Measurements from ENCODE around the gene ALG1.
"Not testable (repeated sequence)": the region's sequence is repeated elsewhere in the genome, so short reads cannot be mapped to it uniquely, and the experiment has no call there.

ALG1 gene

DNA sequence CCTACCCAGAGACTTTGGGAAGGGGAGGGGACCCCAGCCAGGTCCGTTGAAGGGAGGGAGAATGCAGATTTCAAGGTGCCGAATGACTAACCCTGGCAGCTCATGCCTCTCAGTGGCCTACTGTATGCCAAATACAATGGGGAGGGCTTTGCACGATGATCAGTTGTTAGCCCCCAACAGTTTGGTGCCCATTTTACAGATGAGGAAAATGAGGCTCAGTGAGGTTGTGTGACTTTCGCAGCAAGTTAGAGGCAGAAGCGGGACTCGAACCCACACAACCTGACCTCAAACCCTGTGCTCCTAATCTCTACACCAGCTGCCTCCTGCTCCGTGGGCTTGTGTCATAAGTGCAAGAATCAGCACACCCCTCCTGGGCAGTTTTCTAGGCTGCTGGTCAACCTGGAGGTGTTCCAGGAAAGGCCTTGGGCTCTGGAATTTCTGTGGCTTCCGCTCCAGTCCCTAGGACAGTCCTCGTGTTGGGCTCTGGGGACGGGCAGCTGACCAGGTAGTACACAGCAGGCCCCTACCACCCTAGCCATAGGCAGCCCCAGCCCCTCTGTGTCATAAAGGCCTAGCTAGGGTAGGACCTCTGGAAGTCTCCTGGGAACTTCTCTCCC, 26.0 kb upstream of the ALG1 start:
- no peak for DNase-seq

DNA sequence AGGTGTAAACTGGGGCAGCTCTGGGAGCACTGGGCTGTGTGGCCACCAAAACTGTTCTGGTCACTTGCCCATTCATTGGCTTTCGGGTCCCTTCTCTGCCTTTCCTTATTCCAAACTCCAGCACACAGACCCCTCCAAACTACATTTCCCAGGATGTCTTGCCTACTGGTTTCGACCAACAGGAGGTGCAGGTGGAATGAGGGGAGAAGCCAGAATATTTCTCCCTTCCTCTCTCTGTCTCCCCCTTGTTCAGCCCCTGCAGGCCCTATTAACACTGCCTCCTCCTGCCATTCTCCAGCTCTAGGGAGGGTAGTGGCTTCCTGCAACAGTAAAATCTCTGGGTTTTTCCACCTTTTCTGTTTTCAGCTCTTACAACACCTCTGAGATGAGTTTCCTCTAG, 24.7 kb upstream of the ALG1 start:
- DNase-seq, result no peak

DNA sequence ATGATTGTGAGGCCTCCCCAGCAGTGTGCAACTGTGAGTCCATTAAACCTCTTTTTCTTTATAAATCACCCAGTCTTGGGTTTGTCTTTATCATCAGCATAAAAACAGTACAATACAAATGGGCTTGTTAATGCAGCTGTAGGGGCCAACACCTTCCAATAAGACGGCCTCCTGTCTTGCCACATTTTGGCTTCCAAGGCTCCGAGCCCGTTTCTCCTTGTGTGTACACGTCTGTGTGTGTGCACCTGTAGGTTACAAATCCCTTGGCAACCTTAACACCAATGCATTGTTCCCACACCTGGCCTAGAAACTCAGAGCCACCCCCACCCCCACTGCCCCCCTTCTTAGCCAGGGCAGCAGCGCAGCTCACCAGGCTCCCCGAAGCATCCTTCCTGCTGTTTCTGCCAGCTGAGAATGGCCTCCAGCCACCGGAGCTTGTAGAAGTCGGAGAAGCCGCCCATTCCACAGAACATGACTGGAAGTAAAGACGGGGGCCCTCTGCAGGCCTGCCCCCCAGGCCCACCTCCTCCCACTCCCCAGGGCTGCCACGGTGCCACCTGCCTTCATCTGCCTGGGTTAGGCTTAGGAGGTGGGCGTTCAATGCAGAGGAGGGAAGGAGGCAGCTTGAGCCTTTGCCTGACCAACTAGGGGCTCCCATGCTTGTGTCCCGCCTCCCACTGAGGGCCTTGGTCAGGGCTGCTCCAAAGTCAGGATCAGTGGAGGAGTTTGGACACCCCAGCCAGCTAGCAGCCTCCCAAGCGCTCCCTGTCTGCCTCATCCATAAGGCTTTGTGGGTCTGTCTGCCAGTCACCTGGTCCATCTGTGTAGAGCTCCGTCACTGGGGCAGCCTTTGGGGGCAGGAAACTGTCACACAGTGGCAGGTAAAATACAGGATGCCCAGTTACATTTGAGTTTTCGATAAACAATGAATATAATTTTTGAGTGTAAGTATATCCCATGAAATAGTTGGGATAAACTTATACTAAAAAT, 16.5 kb upstream of the ALG1 start:
- DNase-seq, result no peak

DNA sequence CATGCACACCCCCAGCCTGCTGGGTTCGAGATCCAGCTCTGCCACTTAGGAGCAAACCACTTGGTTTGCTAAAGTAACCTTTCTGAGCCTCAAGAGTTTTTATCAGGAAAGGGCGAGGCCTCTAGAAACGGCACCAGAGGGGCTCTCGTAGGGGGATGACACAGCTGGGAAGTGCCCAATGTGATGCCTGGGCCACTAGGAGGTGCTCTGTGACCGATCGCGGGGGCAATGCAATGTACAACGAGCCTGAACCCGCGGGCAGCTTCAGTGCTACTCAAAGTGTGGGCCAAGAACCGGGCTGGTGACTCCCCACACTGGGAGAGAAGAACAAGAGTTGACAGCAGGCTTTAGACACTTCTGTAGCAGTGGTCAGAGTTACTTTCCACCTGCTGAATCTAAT, 15.3 kb upstream of the ALG1 start:
- peak; percentile 73 for DNase-seq

DNA sequence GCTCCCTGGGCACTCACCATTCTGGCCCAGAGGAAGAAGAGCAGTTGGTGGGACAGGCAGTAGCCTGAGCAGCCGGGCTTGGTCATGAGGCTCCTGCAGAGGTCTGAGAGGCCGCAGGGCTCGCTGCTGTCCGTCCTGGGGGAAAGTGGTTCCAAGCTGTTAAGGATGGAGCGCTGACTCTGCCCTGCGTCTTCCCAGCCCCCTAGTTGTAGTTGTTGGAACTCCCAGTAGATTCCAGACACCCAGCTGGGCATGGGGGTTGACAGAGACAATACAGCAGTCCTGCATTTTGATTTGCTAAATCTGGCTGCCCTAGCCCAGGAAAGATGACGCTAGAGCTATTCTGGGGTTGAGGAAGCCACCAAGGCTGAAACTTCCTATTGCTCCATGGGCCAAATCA, 13.2 kb upstream of the ALG1 start:
- no peak for DNase-seq

DNA sequence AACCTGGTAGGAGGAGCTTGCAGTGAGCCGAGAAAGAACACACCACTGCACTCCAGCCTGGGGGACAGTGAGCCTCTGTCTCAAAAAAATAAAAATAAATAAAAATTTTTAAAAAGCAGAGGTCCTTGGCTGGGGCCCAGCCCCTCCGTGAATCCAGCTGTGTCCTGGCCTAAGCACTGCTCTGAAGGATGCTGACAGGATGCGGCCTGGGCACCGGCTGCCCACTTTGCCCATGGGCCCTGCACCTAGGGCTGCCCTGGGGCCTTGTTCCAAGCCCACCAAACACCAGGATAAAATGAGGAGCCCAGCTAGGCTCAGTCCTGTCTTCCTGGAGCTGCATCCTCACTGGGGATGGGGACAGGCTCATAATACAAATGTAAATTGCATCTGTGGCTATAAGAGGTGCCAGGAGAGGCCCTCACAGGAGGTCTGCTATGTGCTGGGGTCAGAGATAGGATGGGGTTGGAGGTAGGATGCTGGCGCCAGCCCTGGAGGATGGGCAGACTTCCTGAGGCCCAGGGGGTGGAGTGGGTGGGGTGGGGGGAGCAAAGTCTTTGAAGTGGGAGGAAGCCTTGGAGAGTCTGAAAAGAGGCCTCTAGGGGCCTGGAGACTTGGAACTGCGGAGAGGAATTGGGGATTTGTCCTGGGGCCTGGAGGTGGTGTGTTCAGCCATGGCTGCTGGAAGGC, 12.1 kb upstream of the ALG1 start:
- no peak for DNase-seq

DNA sequence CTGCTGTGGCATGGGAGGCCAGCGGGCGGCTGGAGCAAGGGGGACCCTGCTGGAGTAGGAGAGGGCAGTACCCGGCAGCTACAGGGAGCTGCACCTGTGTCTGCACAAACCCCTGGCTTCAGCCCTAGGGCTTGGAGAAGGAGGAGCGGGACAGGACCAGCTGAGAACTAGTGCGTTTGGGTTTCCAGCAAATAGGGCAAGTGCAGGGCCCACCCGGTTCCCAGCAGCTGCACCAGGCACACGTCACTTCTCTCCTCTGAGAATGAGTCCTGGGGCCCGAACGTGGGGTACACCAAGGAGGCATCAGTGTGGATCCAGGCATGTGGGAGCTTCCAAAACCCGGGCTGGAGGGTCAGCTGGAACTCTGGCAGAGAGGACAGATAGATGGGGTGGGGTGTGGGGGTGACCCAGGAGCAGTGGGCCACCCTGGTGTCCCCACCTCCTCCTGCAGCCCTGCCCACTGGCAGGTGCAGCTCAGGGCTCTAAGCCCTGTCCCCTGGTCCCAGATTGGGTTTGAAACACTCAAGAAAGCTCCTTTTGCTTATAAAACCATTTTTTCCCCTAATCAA, 11.5 kb upstream of the ALG1 start:
- DNase-seq, result no peak

DNA sequence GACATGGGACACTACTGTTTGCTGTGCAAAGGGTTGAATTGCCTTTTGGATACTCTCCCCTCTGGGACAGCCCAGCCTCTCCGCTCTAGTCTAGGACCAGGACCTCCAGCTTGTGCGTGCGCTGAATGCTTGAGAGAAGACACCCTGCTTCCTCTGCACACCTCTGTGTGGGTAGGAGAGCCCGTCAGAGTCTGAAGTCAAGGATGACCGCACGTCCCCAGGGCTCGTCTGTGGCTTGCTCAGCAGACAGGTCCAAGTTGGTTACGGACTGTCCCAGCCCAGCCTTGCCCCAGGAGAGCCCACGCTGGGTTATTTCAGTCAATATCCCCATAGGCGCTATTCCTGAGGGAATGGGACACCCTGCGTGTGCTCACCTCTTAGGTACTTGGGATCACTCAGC, 9.6 kb upstream of the ALG1 start:
- DNase-seq, result no peak

DNA sequence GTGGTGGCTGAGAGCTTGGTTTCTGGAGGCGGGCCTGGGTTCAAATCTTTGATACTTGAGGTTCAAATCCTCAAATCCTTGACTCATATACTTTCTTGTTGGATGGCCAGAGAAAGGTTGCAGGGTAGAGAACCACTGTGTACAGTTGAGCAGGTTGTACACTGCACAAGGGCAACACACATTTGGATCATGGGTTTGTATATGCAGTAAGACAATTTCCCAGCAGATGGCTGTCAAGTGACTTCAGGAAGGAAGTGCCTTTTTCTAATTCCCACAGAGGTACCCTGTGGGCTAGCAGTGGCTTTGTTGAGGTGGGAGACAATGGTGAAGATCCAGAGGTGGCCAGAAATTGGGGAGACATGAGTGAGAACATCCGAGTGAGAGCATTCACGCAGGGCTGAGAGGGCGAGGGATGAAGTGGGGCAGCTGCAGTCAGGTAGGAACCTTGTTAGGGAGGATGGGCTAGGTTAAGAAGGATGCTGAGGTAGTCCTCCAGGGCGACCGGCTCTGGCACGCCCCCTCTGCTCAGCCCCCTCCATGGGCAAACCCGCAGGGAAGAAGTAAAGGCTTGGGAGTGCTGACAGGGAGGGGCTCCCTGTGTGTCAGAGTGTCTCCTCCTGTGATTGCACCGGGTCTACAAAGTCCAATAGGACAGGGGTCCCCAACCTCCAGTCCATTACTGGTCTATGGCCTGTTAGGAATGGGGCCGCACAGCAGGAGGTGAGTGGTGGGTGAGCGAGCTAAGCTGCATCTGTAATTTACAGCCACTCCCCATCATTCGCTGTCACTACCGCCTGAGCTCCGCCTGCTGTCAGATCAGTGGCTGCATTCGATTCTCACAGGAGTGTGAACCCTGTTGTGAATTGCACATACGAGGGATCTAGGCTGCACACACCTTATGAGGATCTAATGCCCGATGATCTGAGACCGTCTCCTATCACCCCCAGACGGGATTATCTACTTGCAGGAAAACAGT, 8.6 kb upstream of the ALG1 start:
- no peak for DNase-seq

DNA sequence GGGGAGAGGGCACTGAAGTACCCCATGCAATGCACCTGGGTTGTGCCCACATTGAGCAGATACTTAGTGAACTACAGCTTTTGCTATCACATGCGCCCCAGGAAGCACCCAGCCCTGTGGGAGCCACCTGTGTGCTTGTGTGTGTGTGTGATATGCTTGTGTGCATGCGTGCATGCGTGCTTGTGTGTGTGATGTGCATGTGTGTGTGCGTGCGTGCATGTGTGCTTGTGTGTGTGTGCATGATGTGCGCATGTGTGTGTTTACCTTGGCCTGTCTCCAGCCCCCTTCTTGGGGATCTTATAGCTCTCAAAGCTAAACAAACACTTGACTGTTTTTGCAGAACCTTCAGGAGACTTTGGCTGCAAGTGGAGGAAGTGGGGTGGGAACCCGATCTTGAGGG, 6.7 kb upstream of the ALG1 start:
- no peak for DNase-seq

DNA sequence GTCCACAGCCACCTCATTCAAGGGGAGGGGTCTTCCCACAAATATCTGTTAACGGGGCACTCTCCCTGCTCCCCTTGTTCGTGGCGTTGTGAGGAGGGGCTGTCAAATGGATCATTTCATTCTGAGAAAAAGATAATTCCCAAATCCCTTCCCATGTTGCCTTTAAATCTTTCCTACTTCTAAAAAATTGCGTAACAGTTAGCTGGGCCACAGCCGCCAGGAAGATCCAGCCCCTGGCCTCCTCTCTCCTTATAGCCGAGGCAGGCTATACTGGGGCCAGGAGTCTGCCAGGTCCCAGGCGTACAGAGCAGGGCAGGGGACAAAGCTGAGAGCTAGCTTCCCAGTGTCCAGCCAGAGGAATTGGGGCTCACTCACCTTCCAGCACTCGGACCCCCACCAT, 6.3 kb upstream of the ALG1 start:
- no peak for DNase-seq

DNA sequence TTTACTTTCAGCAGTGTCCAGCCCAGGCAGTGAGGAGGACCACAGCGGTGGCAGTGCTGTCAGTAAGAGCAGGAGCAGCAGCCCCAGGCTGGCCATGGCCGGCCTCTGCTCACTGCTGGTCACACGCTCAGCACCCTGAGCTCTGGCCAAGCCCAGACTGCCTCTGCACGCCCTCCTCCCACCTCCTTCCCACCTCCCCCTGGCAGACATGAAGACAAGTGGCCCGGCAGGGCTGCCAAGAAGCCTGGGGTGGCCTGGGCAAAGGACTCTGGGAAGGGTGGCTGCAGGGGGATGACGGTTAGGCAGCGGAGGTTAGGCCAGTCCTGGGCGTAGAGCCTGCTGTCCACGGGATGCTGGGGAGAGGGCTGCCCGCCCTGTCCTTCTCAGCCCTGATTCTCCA, 5.8 kb upstream of the ALG1 start, which contains the start of gene C16orf89:
TSS of gene C16orf89 (minus strand) at position 144 of the 400 bp plus-strand sequence. CDS start at position 96, 48 bp downstream.
- DNase-seq, result no peak

DNA sequence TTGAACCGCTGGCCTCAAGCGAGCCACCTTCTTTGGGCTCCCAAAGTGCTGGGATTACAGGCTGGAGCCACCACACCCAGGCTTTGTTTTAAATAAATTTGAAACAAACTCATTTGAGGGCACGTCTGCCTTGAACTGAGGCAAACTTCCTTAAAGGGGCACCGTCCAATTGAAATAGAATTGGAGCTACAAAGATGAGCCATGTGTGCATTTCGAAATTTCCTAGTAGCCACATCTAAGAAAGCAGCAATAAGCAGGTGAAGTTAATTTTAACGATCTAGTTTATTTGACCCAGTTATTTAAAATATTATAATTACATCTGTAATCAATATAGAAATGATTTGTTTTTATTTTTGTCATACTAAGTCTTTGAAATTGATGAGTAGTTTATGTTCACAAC, 5.1 kb upstream of the ALG1 start:
- DNase-seq, result no peak

DNA sequence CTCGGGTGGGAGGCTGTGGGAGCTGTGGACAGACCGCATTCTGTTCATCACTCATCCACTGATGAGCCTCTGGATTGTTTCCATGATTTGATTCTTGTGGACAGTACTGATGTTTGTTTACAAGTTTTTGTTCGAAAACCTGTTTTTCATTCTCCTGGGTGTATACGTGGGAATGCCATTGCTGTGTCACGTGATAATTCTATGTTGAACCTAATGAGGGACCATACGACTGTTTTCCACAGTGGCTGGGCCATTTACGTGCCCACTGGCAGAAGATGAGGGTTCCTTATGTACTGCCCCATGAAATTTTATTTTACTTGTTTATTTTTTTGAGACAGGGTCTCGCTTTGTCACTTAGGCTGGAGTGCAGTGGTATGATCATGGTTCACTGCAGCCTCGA, 2.6 kb upstream of the ALG1 start:
- no peak for DNase-seq

DNA sequence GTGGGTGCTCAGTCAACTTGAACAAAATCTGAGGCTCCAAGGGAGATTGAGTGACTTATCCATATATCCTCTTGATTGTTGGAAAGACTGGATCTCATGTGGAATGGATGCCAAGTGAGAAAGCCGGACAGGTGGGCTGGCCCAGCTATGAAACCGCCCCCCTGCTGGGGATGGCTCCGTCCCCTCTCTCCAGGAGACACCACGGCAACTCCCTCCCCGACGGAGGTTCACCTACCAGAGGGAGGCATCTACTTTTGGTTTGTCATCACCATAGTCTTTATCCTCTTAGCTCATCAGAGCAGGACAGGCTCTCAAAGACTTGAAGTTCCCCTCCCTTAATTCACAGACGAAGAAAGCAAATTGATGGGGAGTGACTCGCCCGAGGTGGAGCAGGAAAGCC, 1.8 kb upstream of the ALG1 start:
- no peak for DNase-seq

DNA sequence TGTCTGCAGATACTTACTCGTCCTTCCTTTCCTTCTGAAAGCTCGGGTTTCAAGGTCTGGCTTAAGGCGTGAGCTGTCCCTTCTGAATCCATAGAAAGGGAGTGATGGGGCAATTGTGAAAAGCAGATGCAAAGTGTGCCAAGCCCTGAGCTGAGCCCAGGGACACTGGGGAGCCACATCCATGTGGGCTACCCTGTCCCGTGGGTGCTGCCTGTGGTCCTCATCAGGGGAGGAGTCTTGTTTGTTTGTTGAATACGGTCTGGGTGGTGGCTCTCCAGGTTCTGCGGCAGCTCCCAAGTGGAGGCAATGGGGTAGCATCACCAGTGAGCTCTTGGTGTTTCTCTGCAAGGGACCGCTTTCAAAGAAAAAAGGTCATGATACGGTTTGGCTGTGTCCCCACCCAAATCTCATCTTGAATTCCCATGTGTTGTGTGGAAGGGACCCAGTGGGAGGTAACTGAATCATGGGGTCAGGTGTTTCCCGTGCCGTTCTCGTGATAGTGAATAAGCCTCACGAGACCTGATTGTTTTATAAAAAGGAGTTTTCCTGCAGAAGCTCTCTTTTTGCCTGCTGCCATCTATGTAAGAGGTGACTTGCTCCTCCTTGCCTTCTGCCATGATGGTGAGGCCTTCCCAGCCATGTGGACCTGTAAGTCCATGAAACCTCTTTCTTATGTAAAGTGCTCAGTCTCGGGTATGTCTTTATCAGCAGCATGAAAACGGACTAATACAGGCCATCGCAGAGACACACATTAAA, 1.0 kb upstream of the ALG1 start:
- no peak for DNase-seq

DNA sequence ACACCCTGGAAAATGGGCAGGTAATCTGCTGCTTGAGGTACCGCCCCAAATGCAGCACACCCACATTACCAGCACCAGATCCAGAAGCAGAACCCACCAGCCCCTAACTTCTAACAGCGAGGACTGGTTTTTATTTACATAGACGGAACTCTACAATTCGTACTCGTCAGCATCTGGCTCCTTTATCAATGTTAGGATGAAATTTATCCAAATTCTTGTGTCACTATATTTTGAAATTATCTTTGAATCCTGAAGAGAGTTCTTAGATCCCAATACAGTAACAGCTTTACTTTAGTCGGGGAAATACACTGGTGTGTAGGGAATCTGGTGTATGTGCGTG, 332 bp upstream of the ALG1 start:
- no peak for DNase-seq

DNA sequence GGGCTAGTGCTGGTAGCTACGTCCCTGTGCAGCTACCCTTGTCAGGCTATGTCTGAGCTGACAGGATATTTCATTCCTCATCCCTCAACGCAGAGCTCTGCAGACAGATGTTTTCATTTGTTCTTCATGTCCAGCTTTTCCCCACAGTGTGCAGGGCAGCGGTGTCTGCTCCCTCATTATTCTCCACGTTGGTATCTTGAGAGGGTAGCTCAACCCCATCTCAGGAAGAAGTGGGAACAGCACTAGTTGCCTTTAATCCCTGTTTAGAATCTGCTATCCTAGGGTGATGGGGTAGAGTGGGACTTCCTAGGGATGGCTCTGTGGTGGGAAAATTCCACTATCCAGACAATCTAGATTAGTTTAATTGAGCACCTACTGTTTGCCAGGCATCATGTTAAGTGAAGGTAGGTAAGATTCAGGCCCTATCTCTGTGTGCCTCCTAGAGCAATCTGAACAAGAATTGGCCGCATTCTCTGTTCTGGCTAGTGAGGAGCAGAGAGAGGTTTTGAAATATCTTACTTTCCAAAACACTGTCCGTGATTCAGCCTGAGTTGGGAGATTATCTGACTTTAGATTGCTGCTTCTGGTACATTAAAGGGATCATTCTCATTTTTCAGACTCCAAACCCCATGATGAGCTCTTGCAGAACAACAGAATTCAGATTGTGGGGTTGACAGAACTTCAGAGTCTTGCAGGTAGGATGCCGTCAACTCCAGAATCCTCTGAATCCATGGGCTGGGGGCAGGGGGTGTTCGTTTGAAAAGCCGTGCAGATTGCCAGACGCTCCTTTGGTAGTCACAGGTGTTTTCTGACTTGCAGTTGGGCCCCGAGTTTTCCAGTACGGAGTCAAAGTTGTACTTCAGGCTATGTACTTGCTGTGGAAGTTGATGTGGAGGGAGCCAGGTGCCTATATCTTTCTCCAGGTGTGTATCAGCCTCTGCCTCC, 963 bp downstream of the ALG1 start:
- no peak for DNase-seq

DNA sequence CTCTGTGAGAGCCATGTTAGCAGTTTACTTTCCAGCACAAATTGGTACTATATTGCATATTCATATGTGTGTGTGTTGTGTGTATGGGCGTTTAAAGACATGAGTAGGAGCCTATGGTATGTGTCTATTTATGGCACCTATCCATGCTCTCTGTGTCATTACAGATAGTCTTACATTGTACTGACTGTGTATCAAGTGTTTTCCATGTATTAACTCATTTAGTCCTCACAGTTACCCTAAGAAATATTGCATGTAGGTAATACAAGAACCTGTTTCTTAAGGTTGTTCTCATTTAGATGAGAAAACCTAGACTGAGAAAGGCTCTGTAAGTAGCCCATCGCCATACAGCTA, 1.6 kb downstream of the ALG1 start:
- no peak for DNase-seq

DNA sequence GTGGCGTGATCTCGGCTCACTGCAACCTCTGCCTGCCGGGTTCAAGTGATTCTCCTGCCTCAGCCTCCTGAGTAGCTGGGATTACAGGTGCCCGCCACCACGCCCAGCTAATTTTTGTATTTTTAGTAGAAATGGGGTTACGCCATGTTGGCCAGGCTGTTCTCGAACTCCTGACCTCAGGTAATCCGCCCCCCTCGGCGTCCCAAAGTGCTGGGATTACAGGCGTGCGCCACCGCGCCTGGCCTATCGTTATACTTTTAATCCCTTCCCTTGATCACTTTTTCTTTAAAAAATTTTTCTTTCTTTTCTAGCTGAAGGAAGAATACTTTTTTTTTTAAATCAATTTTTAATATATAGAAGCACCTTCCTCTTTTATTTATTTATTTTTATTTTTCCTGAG, 2.1 kb downstream of the ALG1 start:
- DNase-seq, result not testable (repeated sequence)
